Astrocyte (in vitro differentiated cells and primary cell): ENCODE measurements around the gene CRTC1. TPM values are rescaled to one million over a fixed set of nuclear protein-coding genes. Genes with fewer than 3 reads are reported as not detected.

Experiments used
- DNase-seq: peaks from one replicate; pipeline ENCODE4 v3.0.0-alpha.2; 2010; ENCODE audit warnings: low read depth
- FAIRE-seq: peaks from 2 replicates; lab custom pipeline; 2011; peaks lifted over from hg19 to GRCh38; lab: Jason Lieb, UNC
- H2AFZ ChIP-seq: 2 replicates; pipeline ENCODE4 v1.6.0; 2012; ENCODE audit warnings: low read depth, low read length, inconsistent platforms
- H3K27ac ChIP-seq: 2 replicates; pipeline ENCODE4 v1.5.1; 2011; ENCODE audit warnings: low read depth, low read length, inconsistent platforms
- H3K27me3 ChIP-seq: 2 replicates; pipeline ENCODE4 v1.6.0; 2011; ENCODE audit warnings: low read length, inconsistent platforms; ENCODE audit not compliant: insufficient read depth
- H3K36me3 ChIP-seq: 2 replicates; pipeline ENCODE4 v1.5.1; 2011; ENCODE audit warnings: low read length, inconsistent platforms; ENCODE audit not compliant: insufficient read depth
- H3K4me1 ChIP-seq: 2 replicates; pipeline ENCODE4 v1.5.1; 2011; ENCODE audit warnings: low read length, inconsistent platforms; ENCODE audit not compliant: insufficient read depth
- H3K4me2 ChIP-seq: 2 replicates; pipeline ENCODE4 v1.6.0; 2012; ENCODE audit warnings: low read length, inconsistent platforms
- H3K4me3 ChIP-seq: 2 replicates; pipeline ENCODE4 v1.5.1; 2011; ENCODE audit warnings: low read depth, mild to moderate bottlenecking, low read length, inconsistent platforms; ENCODE audit not compliant: insufficient read depth
- H3K79me2 ChIP-seq: 2 replicates; pipeline ENCODE4 v1.6.0; 2012; ENCODE audit warnings: mild to moderate bottlenecking, low read length, inconsistent platforms; ENCODE audit not compliant: insufficient read depth
- H3K9ac ChIP-seq: 2 replicates; pipeline ENCODE4 v1.6.0; 2012; ENCODE audit warnings: mild to moderate bottlenecking, low read length, inconsistent platforms
- H3K9me3 ChIP-seq: 2 replicates; pipeline ENCODE4 v1.5.1; 2012; ENCODE audit warnings: low read depth, mild to moderate bottlenecking, low read length, inconsistent platforms; ENCODE audit not compliant: insufficient read depth
- H4K20me1 ChIP-seq: 2 replicates; pipeline ENCODE4 v1.6.0; 2012; ENCODE audit warnings: low read length, inconsistent platforms; ENCODE audit not compliant: insufficient read depth
- H3K27ac Mint-ChIP-seq: one replicate; pipeline ENCODE4 v1.8.0; 2021; ENCODE audit warnings: mild to moderate bottlenecking, mixed read lengths; ENCODE audit not compliant: unreplicated experiment
- H3K27me3 Mint-ChIP-seq: one replicate; pipeline ENCODE4 v1.8.0; 2021; ENCODE audit warnings: low read depth, mixed read lengths; ENCODE audit not compliant: unreplicated experiment
- H3K36me3 Mint-ChIP-seq: one replicate; pipeline ENCODE4 v1.8.0; 2021; ENCODE audit warnings: low read depth, mixed read lengths; ENCODE audit not compliant: unreplicated experiment
- H3K4me1 Mint-ChIP-seq: one replicate; pipeline ENCODE4 v1.8.0; 2021; ENCODE audit warnings: low read depth, mixed read lengths; ENCODE audit not compliant: unreplicated experiment
- H3K4me3 Mint-ChIP-seq: one replicate; pipeline ENCODE4 v1.8.0; 2021; ENCODE audit warnings: mild to moderate bottlenecking, moderate library complexity, mixed read lengths; ENCODE audit not compliant: unreplicated experiment
- H3K9me3 Mint-ChIP-seq: one replicate; pipeline ENCODE4 v1.8.0; 2021; ENCODE audit warnings: mild to moderate bottlenecking, mixed read lengths; ENCODE audit not compliant: unreplicated experiment
- CTCF ChIP-seq: IDR thresholded peaks from 2 replicates; pipeline ENCODE4 v1.5.1; 2011; ENCODE audit warnings: low read depth, mild to moderate bottlenecking, inconsistent platforms, low read length, moderate library complexity; ENCODE audit not compliant: insufficient read depth
- EZH2 ChIP-seq: IDR thresholded peaks from 2 replicates; pipeline ENCODE4 v1.6.1; 2012; ENCODE audit warnings: mild to moderate bottlenecking, low read length, inconsistent platforms; ENCODE audit not compliant: insufficient read depth
- total RNA-seq: library from RNA; stranded (reverse); gene quantifications from 2 replicates; pipeline ENCODE4 v1.2.1, GENCODE V29; 2021

The CRTC1 gene
- total RNA-seq, 1 donor from 2014 or later, result 8.4 TPM

- H3K4me1 ChIP-seq, result no peaks in the 10 kb centered on the region
- no peaks in the 10 kb centered on the region for H3K9me3 ChIP-seq
- Mint-ChIP-seq H3K4me3 (no peak overlapping the region), H3K4me1 (no peaks in the 10 kb centered on the region), H3K36me3 (no peaks in the 10 kb centered on the region), H3K9me3 (no peaks in the 10 kb centered on the region), H3K27ac (no peak overlapping the region), H3K27me3 (peaks cover 42% of the 10 kb centered on the region)
- no peak for FAIRE-seq
- no peak overlapping the region for H3K9ac ChIP-seq
- H2AFZ ChIP-seq, result no peak overlapping the region
- H3K4me2 ChIP-seq, result no peak overlapping the region
- peaks cover 17% of the 10 kb centered on the region for H3K27me3 ChIP-seq
- H3K27ac ChIP-seq, result no peak overlapping the region
- no peaks in the 10 kb centered on the region for H3K79me2 ChIP-seq
- DNase-seq, result no peak
- no peak overlapping the region for H3K4me3 ChIP-seq
- TF ChIP-seq EZH2, result no peak
- H4K20me1 ChIP-seq, result no peaks in the 10 kb centered on the region
- no peaks in the 10 kb centered on the region for H3K36me3 ChIP-seq
Observed at GRCh38 chr19:18802354-18802753, 118.9 kb downstream of the CRTC1 start.

- no peak for FAIRE-seq
Observed at GRCh38 chr19:18803550-18804138, 120.2 kb downstream of the CRTC1 start.

GRCh38 chr19:18804139-18804601 is 120.7 kb downstream of the CRTC1 start:
- DNase-seq (no peak), FAIRE-seq (no peak)
- H3K27me3 ChIP-seq, result peaks cover 11% of the 10 kb centered on the region
- no peaks in the 10 kb centered on the region for H3K4me1 ChIP-seq
- Mint-ChIP-seq H3K27me3 (peaks cover 48% of the 10 kb centered on the region), H3K36me3 (no peaks in the 10 kb centered on the region), H3K4me1 (no peaks in the 10 kb centered on the region), H3K9me3 (no peaks in the 10 kb centered on the region), H3K4me3 (no peak overlapping the region), H3K27ac (no peak overlapping the region)
- no peaks in the 10 kb centered on the region for H3K79me2 ChIP-seq
- H3K4me2 ChIP-seq, result no peak overlapping the region
- no peaks in the 10 kb centered on the region for H4K20me1 ChIP-seq
- no peak for TF ChIP-seq CTCF
- no peak for TF ChIP-seq EZH2
- no peak overlapping the region for H2AFZ ChIP-seq
- H3K36me3 ChIP-seq, result no peaks in the 10 kb centered on the region
- H3K9me3 ChIP-seq, result no peaks in the 10 kb centered on the region
- H3K4me3 ChIP-seq, result no peak overlapping the region
- no peak overlapping the region for H3K27ac ChIP-seq
- H3K9ac ChIP-seq, result no peak overlapping the region

More at GRCh38 chr19:18803550-18804138, 120.2 kb downstream of the CRTC1 start:
- Histone ChIP-seq H3K4me1 (no peaks in the 10 kb centered on the region), H3K4me2 (no peak overlapping the region), H3K4me3 (no peak overlapping the region), H3K36me3 (no peaks in the 10 kb centered on the region), H2AFZ (no peak overlapping the region), H3K9ac (no peak overlapping the region), H3K27ac (no peak overlapping the region), H4K20me1 (no peaks in the 10 kb centered on the region), H3K79me2 (no peaks in the 10 kb centered on the region), H3K27me3 (peaks cover 11% of the 10 kb centered on the region), H3K9me3 (no peaks in the 10 kb centered on the region)
- H3K4me1 Mint-ChIP-seq, result no peaks in the 10 kb centered on the region
- no peak for DNase-seq
- H3K36me3 Mint-ChIP-seq, result no peaks in the 10 kb centered on the region
- no peak for TF ChIP-seq EZH2
- no peak for TF ChIP-seq CTCF
- no peak overlapping the region for H3K4me3 Mint-ChIP-seq
- peaks cover 43% of the 10 kb centered on the region for H3K27me3 Mint-ChIP-seq
- H3K27ac Mint-ChIP-seq, result no peak overlapping the region
- H3K9me3 Mint-ChIP-seq, result no peaks in the 10 kb centered on the region
